Smooth muscle cell (in vitro differentiated cells): ENCODE results near the gene CHST14. TPM values are rescaled to one million over a fixed set of nuclear protein-coding genes. Genes with fewer than 3 reads are reported as not detected.

Source experiments
- DNase-seq: peaks from one replicate; lab custom pipeline; 2025; ENCODE audit not compliant: unreplicated experiment; lab: John Stamatoyannopoulos, UW
- H2AFZ ChIP-seq: fragments of 200-600 bp; sonication (generic); 2 replicates; pipeline ENCODE4 v1.6.0; 2016; ENCODE audit warnings: antibody characterized with exemption, low read depth, mild to moderate bottlenecking
- H3F3A ChIP-seq: fragments of 200-600 bp; sonication (generic); 2 replicates; pipeline ENCODE4 v1.6.0; 2017; ENCODE audit warnings: antibody characterized with exemption, low read depth
- H3K27ac ChIP-seq: fragments of 200-600 bp; sonication (generic); 2 replicates; pipeline ENCODE4 v1.5.1; 2016; ENCODE audit warnings: low read depth, mild to moderate bottlenecking
- H3K27me3 ChIP-seq: fragments of 200-600 bp; sonication (generic); 2 replicates; pipeline ENCODE4 v1.6.1; 2016; ENCODE audit warnings: low read depth, mild to moderate bottlenecking
- H3K36me3 ChIP-seq: fragments of 200-600 bp; sonication (generic); 2 replicates; pipeline ENCODE4 v1.5.1; 2016; ENCODE audit warnings: low read depth
- H3K4me1 ChIP-seq: fragments of 200-600 bp; sonication (generic); 2 replicates; pipeline ENCODE4 v1.5.1; 2016; ENCODE audit warnings: low read depth
- H3K4me2 ChIP-seq: fragments of 200-600 bp; sonication (generic); 2 replicates; pipeline ENCODE4 v1.6.0; 2016; ENCODE audit warnings: mild to moderate bottlenecking
- H3K4me3 ChIP-seq: fragments of 200-600 bp; sonication (generic); 2 replicates; pipeline ENCODE4 v1.5.1; 2016; ENCODE audit warnings: mild to moderate bottlenecking
- H3K79me2 ChIP-seq: fragments of 200-600 bp; sonication (generic); 2 replicates; pipeline ENCODE4 v1.6.0; 2016; ENCODE audit warnings: low read depth, mild to moderate bottlenecking
- H3K9ac ChIP-seq: fragments of 200-600 bp; sonication (generic); 2 replicates; pipeline ENCODE4 v1.6.0; 2016; ENCODE audit warnings: low read depth
- H3K9me3 ChIP-seq: fragments of 200-600 bp; sonication (generic); replicated peaks from 2 replicates; pipeline ENCODE4 v1.5.1; 2016; ENCODE audit warnings: low read depth
- H4K20me1 ChIP-seq: fragments of 200-600 bp; sonication (generic); 2 replicates; pipeline ENCODE4 v1.6.0; 2016; ENCODE audit warnings: low read depth
- WGBS: methylation state at CpG from one replicate; pipeline ENCODE4 v1.1.7; 2016; ENCODE audit warnings: low lambda C conversion rate; 5-methylcytosine and 5-hydroxymethylcytosine counted together
- polyA plus RNA-seq: library from polyadenylated mRNA; unstranded; fragments of >200 nt; fragmentation: Nextera tagmentation; extraction: Ambion mirVana; gene quantifications from 2 replicates; pipeline ENCODE4 v1.2.1, GENCODE V29; 2016
- total RNA-seq: library from RNA; depleted of rRNA; stranded (reverse); fragments of >200 nt; gene quantifications from 2 replicates; pipeline ENCODE4 v1.2.3, GENCODE V29; 2014
- TF ChIP-seq, protein P1 (sequence below): fragments of 200-600 bp; sonication (generic); IDR thresholded peaks from 2 replicates; pipeline ENCODE4 v1.5.1; 2017; ENCODE audit warnings: borderline replicate concordance, mild to moderate bottlenecking, antibody characterized with exemption; ENCODE audit not compliant: insufficient read depth, poor library complexity, severe bottlenecking

CHST14 gene
- total and polyA plus RNA-seq, 2 experiments from 2014 or later: 19.1 to 24.6 TPM

DNA sequence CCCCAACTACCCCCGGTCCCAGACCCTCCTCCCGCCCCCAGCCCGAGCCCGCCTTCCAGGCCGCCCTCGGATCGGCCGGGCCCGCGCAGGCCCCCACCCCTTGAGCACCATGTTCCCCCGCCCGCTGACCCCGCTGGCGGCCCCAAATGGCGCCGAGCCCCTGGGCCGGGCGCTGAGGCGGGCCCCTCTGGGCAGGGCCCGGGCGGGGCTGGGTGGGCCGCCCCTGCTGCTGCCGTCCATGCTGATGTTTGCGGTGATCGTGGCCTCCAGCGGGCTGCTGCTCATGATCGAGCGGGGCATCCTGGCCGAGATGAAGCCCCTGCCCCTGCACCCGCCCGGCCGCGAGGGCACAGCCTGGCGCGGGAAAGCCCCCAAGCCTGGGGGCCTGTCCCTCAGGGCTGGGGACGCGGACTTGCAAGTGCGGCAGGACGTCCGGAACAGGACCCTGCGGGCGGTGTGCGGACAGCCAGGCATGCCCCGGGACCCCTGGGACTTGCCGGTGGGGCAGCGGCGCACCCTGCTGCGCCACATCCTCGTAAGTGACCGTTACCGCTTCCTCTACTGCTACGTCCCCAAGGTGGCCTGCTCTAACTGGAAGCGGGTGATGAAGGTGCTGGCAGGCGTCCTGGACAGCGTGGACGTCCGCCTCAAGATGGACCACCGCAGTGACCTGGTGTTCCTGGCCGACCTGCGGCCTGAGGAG, 472 bp downstream of the CHST14 start:
- Histone ChIP-seq H3K9ac (peak overlapping the region; percentile 68), H3K27ac (peak overlapping the region; percentile 82), H3K4me1 (peaks cover 12% of the 10 kb centered on the region)

DNA sequence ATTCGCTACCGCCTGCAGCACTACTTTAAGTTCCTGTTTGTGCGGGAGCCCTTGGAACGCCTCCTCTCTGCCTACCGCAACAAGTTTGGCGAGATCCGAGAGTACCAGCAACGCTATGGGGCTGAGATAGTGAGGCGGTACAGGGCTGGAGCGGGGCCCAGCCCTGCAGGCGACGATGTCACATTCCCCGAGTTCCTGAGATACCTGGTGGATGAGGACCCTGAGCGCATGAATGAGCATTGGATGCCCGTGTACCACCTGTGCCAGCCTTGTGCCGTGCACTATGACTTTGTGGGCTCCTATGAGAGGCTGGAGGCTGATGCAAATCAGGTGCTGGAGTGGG, 995 bp downstream of the CHST14 start:
- H3K36me3 ChIP-seq: no peaks in the 10 kb centered on the region
- no peaks in the 10 kb centered on the region for H4K20me1 ChIP-seq
- H3K79me2 ChIP-seq: no peaks in the 10 kb centered on the region
- no peaks in the 10 kb centered on the region for H3K9me3 ChIP-seq
- TF ChIP-seq, protein P1, sequence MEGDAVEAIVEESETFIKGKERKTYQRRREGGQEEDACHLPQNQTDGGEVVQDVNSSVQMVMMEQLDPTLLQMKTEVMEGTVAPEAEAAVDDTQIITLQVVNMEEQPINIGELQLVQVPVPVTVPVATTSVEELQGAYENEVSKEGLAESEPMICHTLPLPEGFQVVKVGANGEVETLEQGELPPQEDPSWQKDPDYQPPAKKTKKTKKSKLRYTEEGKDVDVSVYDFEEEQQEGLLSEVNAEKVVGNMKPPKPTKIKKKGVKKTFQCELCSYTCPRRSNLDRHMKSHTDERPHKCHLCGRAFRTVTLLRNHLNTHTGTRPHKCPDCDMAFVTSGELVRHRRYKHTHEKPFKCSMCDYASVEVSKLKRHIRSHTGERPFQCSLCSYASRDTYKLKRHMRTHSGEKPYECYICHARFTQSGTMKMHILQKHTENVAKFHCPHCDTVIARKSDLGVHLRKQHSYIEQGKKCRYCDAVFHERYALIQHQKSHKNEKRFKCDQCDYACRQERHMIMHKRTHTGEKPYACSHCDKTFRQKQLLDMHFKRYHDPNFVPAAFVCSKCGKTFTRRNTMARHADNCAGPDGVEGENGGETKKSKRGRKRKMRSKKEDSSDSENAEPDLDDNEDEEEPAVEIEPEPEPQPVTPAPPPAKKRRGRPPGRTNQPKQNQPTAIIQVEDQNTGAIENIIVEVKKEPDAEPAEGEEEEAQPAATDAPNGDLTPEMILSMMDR: no peak
- H3K9ac ChIP-seq: peak overlapping the region; percentile 68
- peaks cover 12% of the 10 kb centered on the region for H3K4me1 ChIP-seq
- WGBS: 6% methylated on average over 16 of the region's 16 CpGs
- no peak overlapping the region for H2AFZ ChIP-seq
- no peaks in the 10 kb centered on the region for H3K27me3 ChIP-seq
- H3K27ac ChIP-seq: no peak overlapping the region
- DNase-seq: no peak
- peak overlapping the region; percentile 100 for H3K4me2 ChIP-seq
- H3F3A ChIP-seq: peaks cover 16% of the 10 kb centered on the region
- H3K4me3 ChIP-seq: peak overlapping the region; percentile 84

More for the DNA sequence above, 472 bp downstream of the CHST14 start:
- no peak for DNase-seq
- H4K20me1 ChIP-seq: no peaks in the 10 kb centered on the region
- no peaks in the 10 kb centered on the region for H3K9me3 ChIP-seq
- H3K4me3 ChIP-seq: peak overlapping the region; percentile 84
- TF ChIP-seq, protein P1: no peak
- H3K4me2 ChIP-seq: peak overlapping the region; percentile 100
- peak overlapping the region; percentile 72 for H2AFZ ChIP-seq
- no peaks in the 10 kb centered on the region for H3K27me3 ChIP-seq
- no peaks in the 10 kb centered on the region for H3K36me3 ChIP-seq
- WGBS: 1% methylated on average over 25 of the region's 60 CpGs
- peaks cover 16% of the 10 kb centered on the region for H3F3A ChIP-seq
- H3K79me2 ChIP-seq: no peaks in the 10 kb centered on the region

DNA sequence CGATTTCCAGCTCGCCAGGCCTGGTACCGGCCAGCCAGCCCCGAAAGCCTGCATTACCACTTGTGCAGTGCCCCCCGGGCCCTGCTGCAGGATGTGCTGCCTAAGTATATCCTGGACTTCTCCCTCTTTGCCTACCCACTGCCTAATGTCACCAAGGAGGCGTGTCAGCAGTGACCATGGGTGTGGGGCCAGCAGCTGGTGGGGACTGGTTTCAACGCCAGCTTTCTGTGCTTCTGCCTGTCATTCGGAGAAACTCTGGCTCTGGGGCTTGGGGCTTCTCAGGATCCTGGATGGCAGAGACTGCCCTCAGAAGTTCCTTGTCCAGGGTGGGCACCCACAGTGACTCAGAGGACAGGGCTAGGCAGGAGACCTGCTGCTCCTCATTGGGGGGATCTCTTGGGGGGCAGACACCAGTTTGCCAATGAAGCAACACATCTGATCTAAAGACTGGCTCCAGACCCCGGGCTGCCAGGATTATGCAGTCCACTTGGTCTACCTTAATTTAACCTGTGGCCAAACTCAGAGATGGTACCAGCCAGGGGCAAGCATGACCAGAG, 1.5 kb downstream of the CHST14 start:
- WGBS: 86% methylated on average over 9 of the region's 9 CpGs
- Histone ChIP-seq H3K27me3 (no peaks in the 10 kb centered on the region), H3K4me2 (peak overlapping the region; percentile 100), H3K27ac (no peak overlapping the region), H3K9ac (no peak overlapping the region), H3K4me3 (peak overlapping the region; percentile 84), H4K20me1 (no peaks in the 10 kb centered on the region), H3F3A (peaks cover 16% of the 10 kb centered on the region), H2AFZ (no peak overlapping the region), H3K4me1 (peaks cover 12% of the 10 kb centered on the region), H3K36me3 (no peaks in the 10 kb centered on the region), H3K79me2 (no peaks in the 10 kb centered on the region), H3K9me3 (no peaks in the 10 kb centered on the region)
- TF ChIP-seq, protein P1: no peak
- DNase-seq: no peak

DNA sequence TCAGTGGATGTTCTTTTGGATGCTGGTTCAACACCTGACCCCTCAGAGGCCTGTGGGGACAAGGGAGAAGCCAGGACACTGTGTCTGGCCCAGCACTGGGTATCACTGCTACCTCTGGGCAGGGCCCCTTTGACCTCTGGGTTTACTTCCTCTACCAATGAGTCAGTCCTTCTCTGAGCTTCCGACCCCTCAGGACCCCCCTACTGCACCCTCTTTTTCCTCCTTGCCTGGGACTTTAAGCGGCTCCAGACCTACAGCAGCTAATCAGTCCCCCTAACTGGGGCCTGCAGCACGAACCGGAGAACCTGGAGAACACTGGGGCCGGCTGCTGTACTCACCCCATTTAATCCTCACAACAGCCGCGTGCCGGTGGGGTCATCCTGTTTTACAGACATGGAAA, 3.8 kb downstream of the CHST14 start:
- WGBS: 85% methylated on average over 8 of the region's 8 CpGs
- TF ChIP-seq, protein P1: no peak

More for the DNA sequence above, 3.8 kb downstream of the CHST14 start:
- H3K4me2 ChIP-seq: no peak overlapping the region
- no peaks in the 10 kb centered on the region for H3K79me2 ChIP-seq
- H3K27ac ChIP-seq: no peak overlapping the region
- no peaks in the 10 kb centered on the region for H3K9me3 ChIP-seq
- no peak overlapping the region for H3K9ac ChIP-seq
- H3F3A ChIP-seq: peaks cover 6% of the 10 kb centered on the region
- no peaks in the 10 kb centered on the region for H4K20me1 ChIP-seq
- no peak for DNase-seq
- H3K4me3 ChIP-seq: no peak overlapping the region
- no peak overlapping the region for H2AFZ ChIP-seq
- peaks cover 19% of the 10 kb centered on the region for H3K4me1 ChIP-seq
- no peaks in the 10 kb centered on the region for H3K27me3 ChIP-seq
- H3K36me3 ChIP-seq: no peaks in the 10 kb centered on the region
